ENCODE data around the gene TOB1. TPM values are rescaled to one million over a fixed set of nuclear protein-coding genes. Genes with fewer than 3 reads are reported as not detected.

TOB1 gene
- polyA plus RNA-seq, 1 of the 3 experiments (the other 2 are of a cell fraction), result 19.3 TPM

DNA sequence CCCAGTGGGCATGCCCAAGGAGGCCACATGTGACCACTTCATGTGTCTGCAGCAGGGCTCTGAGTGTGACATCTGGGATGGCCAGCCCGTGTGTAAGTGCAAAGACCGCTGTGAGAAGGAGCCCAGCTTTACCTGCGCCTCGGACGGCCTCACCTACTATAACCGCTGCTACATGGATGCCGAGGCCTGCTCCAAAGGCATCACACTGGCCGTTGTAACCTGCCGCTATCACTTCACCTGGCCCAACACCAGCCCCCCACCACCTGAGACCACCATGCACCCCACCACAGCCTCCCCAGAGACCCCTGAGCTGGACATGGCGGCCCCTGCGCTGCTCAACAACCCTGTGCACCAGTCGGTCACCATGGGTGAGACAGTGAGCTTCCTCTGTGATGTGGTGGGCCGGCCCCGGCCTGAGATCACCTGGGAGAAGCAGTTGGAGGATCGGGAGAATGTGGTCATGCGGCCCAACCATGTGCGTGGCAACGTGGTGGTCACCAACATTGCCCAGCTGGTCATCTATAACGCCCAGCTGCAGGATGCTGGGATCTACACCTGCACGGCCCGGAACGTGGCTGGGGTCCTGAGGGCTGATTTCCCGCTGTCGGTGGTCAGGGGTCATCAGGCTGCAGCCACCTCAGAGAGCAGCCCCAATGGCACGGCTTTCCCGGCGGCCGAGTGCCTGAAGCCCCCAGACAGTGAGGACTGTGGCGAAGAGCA, 26.4 kb downstream of the TOB1 start:
- CTCF ChIA-PET, result interaction anchor here (0.9 to 26.2 kb wide), 11 partner anchors 9 to 357 kb away, joined by 3 to 520 read pairs (median 20); no protein-coding TSS in a partner anchor
- H2AFZ ChIP-seq (ENCODE audit: low read depth), result no peak overlapping the region
- no peaks in the 10 kb centered on the region for H3K36me3 ChIP-seq (replicated peaks in 1 of 2; ENCODE audit: control insufficient read depth in 1 of 2, insufficient read depth in 2 of 2, low read length in 1 of 2)
- H3K27me3 ChIP-seq (ENCODE audit: insufficient read depth), result no peaks in the 10 kb centered on the region
- no peaks in the 10 kb centered on the region for H3K79me2 ChIP-seq (ENCODE audit: insufficient read depth)
- H3K27ac ChIP-seq (ENCODE audit: low read depth in 2 of 2, low read length in 1 of 2), result no peak overlapping the region
- TF ChIP-seq YY1 (IDR thresholded peaks at IDR 0.05; ENCODE audit: low read depth) (no peak), TEAD4 (IDR thresholded peaks at IDR 0.05; ENCODE audit: borderline replicate concordance, insufficient read depth) (no peak), EP300 (IDR thresholded peaks at IDR 0.05; ENCODE audit: borderline replicate concordance in 1 of 2, low read depth in 1 of 2, low read length in 1 of 2) (no peak), TCF12 (IDR thresholded peaks at IDR 0.05) (no peak), RXRA (IDR thresholded peaks at IDR 0.05; ENCODE audit: borderline replicate concordance, low read depth) (no peak), FOXM1 (IDR thresholded peaks at IDR 0.05; ENCODE audit: low read depth) (no peak), JUND (IDR thresholded peaks at IDR 0.05) (no peak), SIN3A (IDR thresholded peaks at IDR 0.05; ENCODE audit: borderline replicate concordance, low read depth, low read length) (no peak), RCOR1 (IDR thresholded peaks at IDR 0.05; ENCODE audit: low read length) (no peak), EZH2phosphoT487 (IDR thresholded peaks at IDR 0.05; ENCODE audit: borderline replicate concordance, low read depth) (no peak)
- TF ChIP-seq, protein P1, sequence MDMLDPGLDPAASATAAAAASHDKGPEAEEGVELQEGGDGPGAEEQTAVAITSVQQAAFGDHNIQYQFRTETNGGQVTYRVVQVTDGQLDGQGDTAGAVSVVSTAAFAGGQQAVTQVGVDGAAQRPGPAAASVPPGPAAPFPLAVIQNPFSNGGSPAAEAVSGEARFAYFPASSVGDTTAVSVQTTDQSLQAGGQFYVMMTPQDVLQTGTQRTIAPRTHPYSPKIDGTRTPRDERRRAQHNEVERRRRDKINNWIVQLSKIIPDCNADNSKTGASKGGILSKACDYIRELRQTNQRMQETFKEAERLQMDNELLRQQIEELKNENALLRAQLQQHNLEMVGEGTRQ (IDR thresholded peaks at IDR 0.05; ENCODE audit: borderline replicate concordance, low read depth, low read length), result no peak
- TF ChIP-seq, protein P2, sequence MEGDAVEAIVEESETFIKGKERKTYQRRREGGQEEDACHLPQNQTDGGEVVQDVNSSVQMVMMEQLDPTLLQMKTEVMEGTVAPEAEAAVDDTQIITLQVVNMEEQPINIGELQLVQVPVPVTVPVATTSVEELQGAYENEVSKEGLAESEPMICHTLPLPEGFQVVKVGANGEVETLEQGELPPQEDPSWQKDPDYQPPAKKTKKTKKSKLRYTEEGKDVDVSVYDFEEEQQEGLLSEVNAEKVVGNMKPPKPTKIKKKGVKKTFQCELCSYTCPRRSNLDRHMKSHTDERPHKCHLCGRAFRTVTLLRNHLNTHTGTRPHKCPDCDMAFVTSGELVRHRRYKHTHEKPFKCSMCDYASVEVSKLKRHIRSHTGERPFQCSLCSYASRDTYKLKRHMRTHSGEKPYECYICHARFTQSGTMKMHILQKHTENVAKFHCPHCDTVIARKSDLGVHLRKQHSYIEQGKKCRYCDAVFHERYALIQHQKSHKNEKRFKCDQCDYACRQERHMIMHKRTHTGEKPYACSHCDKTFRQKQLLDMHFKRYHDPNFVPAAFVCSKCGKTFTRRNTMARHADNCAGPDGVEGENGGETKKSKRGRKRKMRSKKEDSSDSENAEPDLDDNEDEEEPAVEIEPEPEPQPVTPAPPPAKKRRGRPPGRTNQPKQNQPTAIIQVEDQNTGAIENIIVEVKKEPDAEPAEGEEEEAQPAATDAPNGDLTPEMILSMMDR (IDR thresholded peaks at IDR 0.05), result no peak
- TF ChIP-seq, protein P3, sequence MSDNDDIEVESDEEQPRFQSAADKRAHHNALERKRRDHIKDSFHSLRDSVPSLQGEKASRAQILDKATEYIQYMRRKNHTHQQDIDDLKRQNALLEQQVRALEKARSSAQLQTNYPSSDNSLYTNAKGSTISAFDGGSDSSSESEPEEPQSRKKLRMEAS (IDR thresholded peaks at IDR 0.05; ENCODE audit: low read depth), result no peak
- no peaks in the 10 kb centered on the region for H3K9me3 ChIP-seq
- peaks cover 0 to 5% of the 10 kb centered on the region in 2 experiments; a peak in 1 of 4 replicates for H3K4me1 ChIP-seq (ENCODE audit: control insufficient read depth in 1 of 2, insufficient read depth in 2 of 2, low read depth in 1 of 2, low read length in 1 of 2)
- no peaks in the 10 kb centered on the region for H3F3A ChIP-seq (replicated peaks; ENCODE audit: insufficient read depth)
- H3K4me2 ChIP-seq, result no peak overlapping the region
- H3K4me3 ChIP-seq (ENCODE audit: low read depth in 2 of 2, low read length in 1 of 2), result no peak overlapping the region
- no peak for DNase-seq
- WGBS (ENCODE audit: low lambda C conversion rate), result 81% methylated on average over 18 of the region's 29 CpGs
- POLR2A ChIA-PET, result interaction anchor here (0.6 kb wide), 1 partner anchor 177 kb away, joined by 4 read pairs; no protein-coding TSS in a partner anchor
- no peaks in the 10 kb centered on the region for H4K20me1 ChIP-seq (ENCODE audit: insufficient read depth)
- H3K9ac ChIP-seq, result no peak overlapping the region
- no peaks in the 10 kb centered on the region for H3K9me2 ChIP-seq
